ENCODE results near the gene ABHD15.
A peak's percentile ranks its signal among the peaks of the same experiment; 100 is the strongest.

The ABHD15 gene

GRCh38 chr17:29573558-29573869, 6.7 kb upstream of the ABHD15 start:
- no peak overlapping the region for H3K27ac ChIP-seq (ENCODE audit: insufficient read depth, low read length, poor library complexity, severe bottlenecking)
- H3K9me3 ChIP-seq (ENCODE audit: control insufficient read depth, low read length) = no peaks in the 10 kb centered on the region
- no peak overlapping the region for H3K4me3 ChIP-seq (ENCODE audit: insufficient read depth, low read depth, low read length, poor library complexity, severe bottlenecking)
- no peaks in the 10 kb centered on the region for H3K27me3 ChIP-seq (replicated peaks; ENCODE audit: control insufficient read depth, insufficient read depth, low read length, poor library complexity, severe bottlenecking)
- H3K36me3 ChIP-seq (ENCODE audit: control insufficient read depth, insufficient read depth, low read length) = peaks cover 46% of the 10 kb centered on the region
- DNase-seq = no peak
- H3K4me1 ChIP-seq (ENCODE audit: control insufficient read depth, insufficient read depth, low read length, poor library complexity, severe bottlenecking) = peaks cover 10% of the 10 kb centered on the region

- peaks cover 10% of the 10 kb centered on the region for H3K4me1 ChIP-seq (ENCODE audit: control insufficient read depth, insufficient read depth, low read length, poor library complexity, severe bottlenecking)
- no peak overlapping the region for H3K4me3 ChIP-seq (ENCODE audit: insufficient read depth, low read depth, low read length, poor library complexity, severe bottlenecking)
- H3K27me3 ChIP-seq (replicated peaks; ENCODE audit: control insufficient read depth, insufficient read depth, low read length, poor library complexity, severe bottlenecking) = no peaks in the 10 kb centered on the region
- peak in 2 of 3 donors; percentile 18 to 32 for DNase-seq
- peaks cover 41% of the 10 kb centered on the region for H3K36me3 ChIP-seq (ENCODE audit: control insufficient read depth, insufficient read depth, low read length)
- H3K9me3 ChIP-seq (ENCODE audit: control insufficient read depth, low read length) = no peaks in the 10 kb centered on the region
- H3K27ac ChIP-seq (ENCODE audit: insufficient read depth, low read length, poor library complexity, severe bottlenecking) = no peak overlapping the region
Measured at GRCh38 chr17:29572691-29573557, 6.1 kb upstream of the ABHD15 start.

- peaks cover 10% of the 10 kb centered on the region for H3K4me1 ChIP-seq (ENCODE audit: control insufficient read depth, insufficient read depth, low read length, poor library complexity, severe bottlenecking)
- H3K27me3 ChIP-seq (replicated peaks; ENCODE audit: control insufficient read depth, insufficient read depth, low read length, poor library complexity, severe bottlenecking) = no peaks in the 10 kb centered on the region
- H3K36me3 ChIP-seq (ENCODE audit: control insufficient read depth, insufficient read depth, low read length) = peaks cover 32% of the 10 kb centered on the region
- no peak overlapping the region for H3K27ac ChIP-seq (ENCODE audit: insufficient read depth, low read length, poor library complexity, severe bottlenecking)
- no peaks in the 10 kb centered on the region for H3K9me3 ChIP-seq (ENCODE audit: control insufficient read depth, low read length)
- H3K4me3 ChIP-seq (ENCODE audit: insufficient read depth, low read depth, low read length, poor library complexity, severe bottlenecking) = no peak overlapping the region
- DNase-seq = no peak
Measured at GRCh38 chr17:29571883-29572681, 5.2 kb upstream of the ABHD15 start.

- Histone ChIP-seq H3K27ac (ENCODE audit: insufficient read depth, low read length, poor library complexity, severe bottlenecking) (no peak overlapping the region), H3K4me3 (ENCODE audit: insufficient read depth, low read depth, low read length, poor library complexity, severe bottlenecking) (no peak overlapping the region), H3K4me1 (ENCODE audit: control insufficient read depth, insufficient read depth, low read length, poor library complexity, severe bottlenecking) (peaks cover 10% of the 10 kb centered on the region), H3K27me3 (replicated peaks; ENCODE audit: control insufficient read depth, insufficient read depth, low read length, poor library complexity, severe bottlenecking) (no peaks in the 10 kb centered on the region), H3K36me3 (ENCODE audit: control insufficient read depth, insufficient read depth, low read length) (peaks cover 26% of the 10 kb centered on the region), H3K9me3 (ENCODE audit: control insufficient read depth, low read length) (no peaks in the 10 kb centered on the region)
- no peak for DNase-seq
Measured at GRCh38 chr17:29571486-29571882, 4.6 kb upstream of the ABHD15 start.

- Histone ChIP-seq H3K27me3 (replicated peaks; ENCODE audit: control insufficient read depth, insufficient read depth, low read length, poor library complexity, severe bottlenecking) (no peaks in the 10 kb centered on the region), H3K27ac (ENCODE audit: insufficient read depth, low read length, poor library complexity, severe bottlenecking) (no peak overlapping the region), H3K36me3 (ENCODE audit: control insufficient read depth, insufficient read depth, low read length) (peaks cover 18% of the 10 kb centered on the region), H3K9me3 (ENCODE audit: control insufficient read depth, low read length) (no peaks in the 10 kb centered on the region), H3K4me1 (ENCODE audit: control insufficient read depth, insufficient read depth, low read length, poor library complexity, severe bottlenecking) (peaks cover 15% of the 10 kb centered on the region), H3K4me3 (ENCODE audit: insufficient read depth, low read depth, low read length, poor library complexity, severe bottlenecking) (no peak overlapping the region)
- DNase-seq = no peak
Measured at GRCh38 chr17:29570521-29570920, 3.7 kb upstream of the ABHD15 start.

GRCh38 chr17:29569245-29569950, 2.6 kb upstream of the ABHD15 start:
- Histone ChIP-seq H3K36me3 (ENCODE audit: control insufficient read depth, insufficient read depth, low read length) (peaks cover 6% of the 10 kb centered on the region), H3K27me3 (replicated peaks; ENCODE audit: control insufficient read depth, insufficient read depth, low read length, poor library complexity, severe bottlenecking) (no peaks in the 10 kb centered on the region), H3K4me1 (ENCODE audit: control insufficient read depth, insufficient read depth, low read length, poor library complexity, severe bottlenecking) (peaks cover 22% of the 10 kb centered on the region), H3K4me3 (ENCODE audit: insufficient read depth, low read depth, low read length, poor library complexity, severe bottlenecking) (peak overlapping the region; percentile 72), H3K9me3 (ENCODE audit: control insufficient read depth, low read length) (no peaks in the 10 kb centered on the region), H3K27ac (ENCODE audit: insufficient read depth, low read length, poor library complexity, severe bottlenecking) (peak overlapping the region; percentile 32)
- DNase-seq = no peak

- peaks cover 29% of the 10 kb centered on the region for H3K4me1 ChIP-seq (ENCODE audit: control insufficient read depth, insufficient read depth, low read length, poor library complexity, severe bottlenecking)
- H3K27ac ChIP-seq (ENCODE audit: insufficient read depth, low read length, poor library complexity, severe bottlenecking) = peak within 1 kb of the TSS; percentile 72
- DNase-seq = peak; percentile 81 to 85 (median 82)
- H3K36me3 ChIP-seq (ENCODE audit: control insufficient read depth, insufficient read depth, low read length) = no peaks in the 10 kb centered on the region
- H3K27me3 ChIP-seq (replicated peaks; ENCODE audit: control insufficient read depth, insufficient read depth, low read length, poor library complexity, severe bottlenecking) = no peaks in the 10 kb centered on the region
- peak within 1 kb of the TSS; percentile 73 for H3K4me3 ChIP-seq (ENCODE audit: insufficient read depth, low read depth, low read length, poor library complexity, severe bottlenecking)
- H3K9me3 ChIP-seq (ENCODE audit: control insufficient read depth, low read length) = no peaks in the 10 kb centered on the region
Measured at GRCh38 chr17:29568331-29569244, 1.8 kb upstream of the ABHD15 start, which contains the start of gene TP53I13. TSS of gene TP53I13 (plus strand) at chr17:29568701. CDS start at chr17:29568759, 58 bp downstream.

GRCh38 chr17:29567554-29568330, 905 bp upstream of the ABHD15 start:
- Histone ChIP-seq H3K27me3 (replicated peaks; ENCODE audit: control insufficient read depth, insufficient read depth, low read length, poor library complexity, severe bottlenecking) (no peaks in the 10 kb centered on the region), H3K9me3 (ENCODE audit: control insufficient read depth, low read length) (no peaks in the 10 kb centered on the region), H3K4me3 (ENCODE audit: insufficient read depth, low read depth, low read length, poor library complexity, severe bottlenecking) (peak overlapping the region; percentile 73), H3K27ac (ENCODE audit: insufficient read depth, low read length, poor library complexity, severe bottlenecking) (peak overlapping the region; percentile 72), H3K4me1 (ENCODE audit: control insufficient read depth, insufficient read depth, low read length, poor library complexity, severe bottlenecking) (peaks cover 26% of the 10 kb centered on the region), H3K36me3 (ENCODE audit: control insufficient read depth, insufficient read depth, low read length) (no peaks in the 10 kb centered on the region)
- peak; percentile 59 to 68 (median 65) for DNase-seq

- peaks cover 26% of the 10 kb centered on the region for H3K4me1 ChIP-seq (ENCODE audit: control insufficient read depth, insufficient read depth, low read length, poor library complexity, severe bottlenecking)
Measured at GRCh38 chr17:29567304-29567553, 392 bp upstream of the ABHD15 start.

More at GRCh38 chr17:29567304-29567553, 392 bp upstream of the ABHD15 start:
- H3K9me3 ChIP-seq (ENCODE audit: control insufficient read depth, low read length) = no peaks in the 10 kb centered on the region
- peak overlapping the region; percentile 72 for H3K27ac ChIP-seq (ENCODE audit: insufficient read depth, low read length, poor library complexity, severe bottlenecking)
- H3K36me3 ChIP-seq (ENCODE audit: control insufficient read depth, insufficient read depth, low read length) = no peaks in the 10 kb centered on the region
- no peak for DNase-seq
- no peaks in the 10 kb centered on the region for H3K27me3 ChIP-seq (replicated peaks; ENCODE audit: control insufficient read depth, insufficient read depth, low read length, poor library complexity, severe bottlenecking)
- H3K4me3 ChIP-seq (ENCODE audit: insufficient read depth, low read depth, low read length, poor library complexity, severe bottlenecking) = peak overlapping the region; percentile 73
